Nephron (organoid): ENCODE results near the gene ADAMTS14.
A peak's percentile ranks its signal among the peaks of the same experiment; 100 is the strongest.

ENCODE experiments used
- H3K27ac Mint-ChIP-seq, 3 experiments: 2 replicates each; pipeline ENCODE4 v1.8.0; 2020; ENCODE audit warnings: mixed read lengths in 3 of 3, mild to moderate bottlenecking in 2 of 3, moderate library complexity in 1 of 3
- H3K27me3 Mint-ChIP-seq: 2 replicates; pipeline ENCODE4 v1.8.0; 2021; ENCODE audit warnings: low read depth, mild to moderate bottlenecking, moderate library complexity, mixed read lengths
- H3K36me3 Mint-ChIP-seq: 2 replicates; pipeline ENCODE4 v1.8.0; 2020; ENCODE audit warnings: low read depth, mixed read lengths
- H3K4me1 Mint-ChIP-seq: 2 replicates; pipeline ENCODE4 v1.8.0; 2020; ENCODE audit warnings: mixed read lengths
- H3K4me3 Mint-ChIP-seq, 3 experiments: 2 replicates each; pipeline ENCODE4 v1.8.0; 2020; ENCODE audit warnings: mild to moderate bottlenecking in 3 of 3, mixed read lengths in 3 of 3, moderate library complexity in 2 of 3
- H3K9me3 Mint-ChIP-seq: 2 replicates; pipeline ENCODE4 v1.8.0; 2020; ENCODE audit warnings: mixed read lengths
- CTCF ChIP-seq, 3 experiments: fragments of 200-600 bp; sonication (generic); IDR thresholded peaks; one replicate each; pipeline ENCODE4 v1.5.0; 2021; ENCODE audit warnings: antibody characterized with exemption in 3 of 3; ENCODE audit not compliant: unreplicated experiment in 3 of 3

Gene ADAMTS14

DNA sequence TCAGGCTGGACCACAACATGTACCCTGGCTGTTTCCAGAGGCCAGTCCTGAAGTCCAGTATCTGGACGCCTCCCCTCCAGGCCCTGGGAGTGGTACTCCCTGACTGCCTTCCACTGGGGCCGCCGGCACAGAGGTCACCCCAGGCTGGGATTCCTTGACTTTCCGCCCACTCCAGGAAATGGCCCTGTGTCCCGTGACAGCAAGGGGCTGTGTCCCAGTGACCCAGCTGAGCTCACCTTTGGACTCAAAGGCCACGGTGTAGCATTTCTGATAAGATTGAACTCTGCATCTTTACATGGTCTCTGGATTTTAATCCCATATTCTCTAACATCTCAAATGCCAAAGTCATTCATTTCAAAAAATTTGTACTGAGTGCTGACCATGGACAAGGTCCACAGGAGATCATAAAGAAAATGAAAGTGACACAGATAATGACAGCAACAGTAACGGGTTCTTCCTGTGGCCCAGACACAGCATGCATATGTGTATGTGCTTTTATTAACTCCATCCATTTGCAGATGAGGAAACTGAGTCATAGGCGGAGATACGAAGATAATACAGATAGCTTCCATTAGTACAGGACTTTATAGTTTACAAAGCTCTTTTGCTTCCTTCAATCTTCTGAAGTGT lies 5.4 kb downstream of the ADAMTS14 start:
- Mint-ChIP-seq H3K27me3 (peaks cover 32% of the 10 kb centered on the region), H3K4me3 (no peak overlapping the region), H3K4me1 (peaks cover 77% of the 10 kb centered on the region)

GRCh38 chr10:70678250-70678635 lies 5.9 kb downstream of the ADAMTS14 start:
- peaks cover 29% of the 10 kb centered on the region for H3K27me3 Mint-ChIP-seq
- TF ChIP-seq CTCF (IDR thresholded peaks at IDR 0.05; ENCODE audit: unreplicated experiment in 3 of 3), result no peak
- H3K4me3 Mint-ChIP-seq, result no peak overlapping the region
- no peak overlapping the region for H3K27ac Mint-ChIP-seq
- H3K36me3 Mint-ChIP-seq, result no peaks in the 10 kb centered on the region
- H3K9me3 Mint-ChIP-seq, result no peaks in the 10 kb centered on the region
- H3K4me1 Mint-ChIP-seq, result peaks cover 77% of the 10 kb centered on the region

More for the DNA sequence above, 5.4 kb downstream of the ADAMTS14 start:
- H3K27ac Mint-ChIP-seq, result no peak overlapping the region
- no peaks in the 10 kb centered on the region for H3K9me3 Mint-ChIP-seq
- H3K36me3 Mint-ChIP-seq, result no peaks in the 10 kb centered on the region
- no peak for TF ChIP-seq CTCF (IDR thresholded peaks at IDR 0.05; ENCODE audit: unreplicated experiment in 3 of 3)

DNA sequence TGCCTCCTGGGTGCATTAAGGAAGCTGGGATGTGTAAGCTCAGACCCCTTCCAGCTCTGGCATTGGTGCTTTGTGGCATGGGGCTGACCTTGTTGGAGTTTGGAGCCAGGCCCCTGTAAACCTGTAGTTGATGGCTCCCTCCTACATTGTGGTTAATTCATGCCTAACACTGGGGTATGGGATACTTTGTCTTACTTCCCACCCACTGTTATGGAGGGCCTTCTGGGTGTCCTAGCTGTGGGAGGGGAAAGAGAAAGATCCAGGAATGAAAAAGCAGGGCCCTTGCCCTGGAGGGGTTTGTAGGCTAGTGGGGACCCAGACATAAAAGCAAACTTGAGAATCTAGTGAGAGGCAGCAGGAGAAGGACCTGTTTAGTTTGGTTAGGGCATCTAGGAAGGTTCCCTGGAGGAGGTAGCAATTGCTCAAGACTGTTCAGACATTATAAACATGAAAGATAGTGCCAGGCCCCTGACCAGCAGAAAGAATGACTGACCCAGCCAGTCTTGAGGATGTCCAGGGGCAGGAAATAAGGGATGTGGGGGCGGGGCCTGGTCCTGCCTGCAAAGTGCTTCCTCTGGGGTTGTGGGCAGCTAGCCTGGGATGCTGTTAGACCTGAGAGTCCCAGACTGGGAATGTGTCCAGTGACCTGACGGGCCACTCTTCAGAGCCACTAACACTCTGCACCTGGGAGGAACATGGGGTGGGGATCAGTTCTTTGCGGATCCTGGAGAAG lies 6.6 kb downstream of the ADAMTS14 start:
- Mint-ChIP-seq H3K27me3 (peaks cover 22% of the 10 kb centered on the region), H3K9me3 (no peaks in the 10 kb centered on the region), H3K27ac (peak overlapping the region in 2 of 3 experiments; percentile 4 to 55), H3K36me3 (no peaks in the 10 kb centered on the region), H3K4me1 (peaks cover 78% of the 10 kb centered on the region), H3K4me3 (no peak overlapping the region)
- TF ChIP-seq CTCF (IDR thresholded peaks at IDR 0.05; ENCODE audit: unreplicated experiment in 3 of 3), result no peak

DNA sequence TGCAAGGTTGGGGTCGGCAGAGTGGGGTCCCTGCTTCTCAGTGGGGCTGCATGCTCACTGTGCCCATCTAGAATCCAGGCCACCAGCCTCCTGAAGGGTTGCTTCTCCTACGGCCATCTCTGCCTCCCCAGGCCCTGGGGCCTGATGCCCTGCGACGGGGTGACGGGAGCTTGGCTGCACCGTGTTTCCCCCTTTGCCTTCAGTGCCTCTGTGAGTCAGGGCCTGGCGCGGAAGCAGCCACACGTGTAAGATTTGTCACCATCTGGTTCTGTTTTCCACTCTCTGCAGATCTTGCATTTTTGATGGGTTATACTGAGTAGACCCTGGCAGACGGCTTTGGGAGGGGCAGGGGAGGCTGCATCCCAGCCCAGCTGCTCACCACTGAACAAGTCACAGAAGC lies 7.2 kb downstream of the ADAMTS14 start:
- Mint-ChIP-seq H3K36me3 (no peaks in the 10 kb centered on the region), H3K27me3 (peaks cover 17% of the 10 kb centered on the region), H3K27ac (peak overlapping the region in 2 of 3 experiments; percentile 49 to 55), H3K4me1 (peaks cover 78% of the 10 kb centered on the region), H3K9me3 (no peaks in the 10 kb centered on the region), H3K4me3 (no peak overlapping the region)
- no peak for TF ChIP-seq CTCF (IDR thresholded peaks at IDR 0.05; ENCODE audit: unreplicated experiment in 3 of 3)

DNA sequence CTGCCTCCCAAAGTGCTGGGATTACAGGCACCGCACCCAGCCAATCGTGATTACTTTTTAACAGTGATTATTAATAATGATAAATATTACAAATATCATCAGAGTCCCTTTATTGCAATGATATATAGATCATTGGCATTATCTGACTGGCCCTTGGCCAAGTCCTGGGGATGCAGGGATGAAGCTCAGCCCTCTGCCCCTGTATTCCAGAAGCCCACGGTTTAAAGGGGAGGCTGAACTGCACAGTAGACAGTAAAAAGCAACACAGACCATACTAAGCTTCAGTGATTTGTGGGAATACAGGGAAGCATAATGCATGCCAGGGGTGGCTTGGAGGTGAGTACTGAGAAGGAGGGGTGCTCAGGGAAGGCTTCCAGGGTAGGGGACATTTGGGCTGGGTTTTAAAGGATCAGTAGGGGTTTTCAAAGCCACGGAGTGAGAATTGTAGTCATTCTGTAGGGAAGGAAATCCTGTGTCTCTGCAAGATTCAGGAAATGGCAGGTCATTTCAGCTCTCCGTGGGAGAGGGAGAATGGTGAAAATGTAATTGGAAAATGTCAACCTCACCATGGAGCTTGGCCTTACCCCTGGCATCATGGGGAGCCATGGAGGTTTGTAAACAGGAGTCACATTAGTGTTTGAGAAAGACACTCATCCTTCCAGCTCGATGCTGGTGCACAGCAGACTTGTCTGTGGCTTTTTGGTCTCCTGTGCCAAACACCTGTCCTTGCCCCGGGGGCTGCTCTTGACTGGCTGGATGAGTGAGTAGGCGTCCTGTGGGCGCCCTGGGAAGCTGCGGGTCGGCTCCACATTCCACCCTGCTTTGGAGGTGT lies 8.8 kb downstream of the ADAMTS14 start:
- Mint-ChIP-seq H3K36me3 (no peaks in the 10 kb centered on the region), H3K9me3 (peaks cover 8% of the 10 kb centered on the region)

More for the DNA sequence above, 8.8 kb downstream of the ADAMTS14 start:
- Mint-ChIP-seq H3K27ac (peak overlapping the region; percentile 76 to 85 (median 81)), H3K27me3 (peaks cover 13% of the 10 kb centered on the region), H3K4me1 (peaks cover 77% of the 10 kb centered on the region), H3K4me3 (no peak overlapping the region)
- TF ChIP-seq CTCF (IDR thresholded peaks at IDR 0.05; ENCODE audit: unreplicated experiment in 3 of 3), result no peak
